ENCODE measurements around the gene MYO7B.

The MYO7B gene

DNA sequence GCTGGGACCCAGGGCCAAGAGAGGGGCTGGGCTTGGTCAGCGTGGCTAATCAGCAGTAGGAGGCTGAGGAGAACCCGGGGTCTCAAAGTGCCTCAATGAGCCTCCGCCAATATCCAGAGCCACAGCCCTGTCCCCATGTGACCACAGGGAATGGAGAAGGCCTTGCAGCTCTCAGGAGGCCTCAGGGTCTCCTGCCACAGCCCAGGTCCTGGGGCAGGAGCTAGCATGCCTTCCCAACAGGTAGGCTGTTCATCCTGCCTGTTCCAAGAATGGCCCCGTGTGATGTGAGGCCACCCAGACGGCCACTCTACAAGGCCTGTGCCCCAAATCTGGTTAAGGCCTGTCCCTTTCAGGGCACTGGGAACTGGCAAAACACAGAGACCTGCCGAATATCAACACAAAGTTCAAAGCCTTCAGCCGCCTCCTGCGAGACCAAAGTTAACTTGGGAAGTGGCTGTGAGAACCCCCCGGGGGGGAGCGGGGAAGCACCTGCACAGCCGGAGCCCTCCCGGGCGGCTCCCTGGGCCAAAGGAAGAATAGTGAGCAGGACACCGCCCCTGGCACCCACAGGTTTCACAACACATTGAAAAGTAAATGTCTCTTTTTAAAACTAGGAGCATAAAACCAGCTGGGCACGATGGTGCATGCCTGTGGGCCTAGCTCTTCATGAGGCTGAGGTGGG lies 144.3 kb downstream of the MYO7B start:
- TF ChIP-seq Cebpa-rat (IDR thresholded peaks at IDR 0.05): peak; percentile 71; the same call in 1 of the 2 replicates
- H3K36me3 ChIP-seq: no peaks in the 10 kb centered on the region
- H3K4me2 ChIP-seq: peak overlapping the region; percentile 97
- peak overlapping the region; percentile 74 for H3K9ac ChIP-seq
- H4K20me1 ChIP-seq: peaks cover 21% of the 10 kb centered on the region
- H3K4me3 ChIP-seq: peak overlapping the region; percentile 59; the same call in 1 of the 2 replicates
- no peaks in the 10 kb centered on the region for H3K9me3 ChIP-seq
- H3K27me3 ChIP-seq: peaks cover 42% of the 10 kb centered on the region
- H3K27ac ChIP-seq: peak overlapping the region; percentile 87
- H3K4me1 ChIP-seq: peaks cover 69% of the 10 kb centered on the region

DNA sequence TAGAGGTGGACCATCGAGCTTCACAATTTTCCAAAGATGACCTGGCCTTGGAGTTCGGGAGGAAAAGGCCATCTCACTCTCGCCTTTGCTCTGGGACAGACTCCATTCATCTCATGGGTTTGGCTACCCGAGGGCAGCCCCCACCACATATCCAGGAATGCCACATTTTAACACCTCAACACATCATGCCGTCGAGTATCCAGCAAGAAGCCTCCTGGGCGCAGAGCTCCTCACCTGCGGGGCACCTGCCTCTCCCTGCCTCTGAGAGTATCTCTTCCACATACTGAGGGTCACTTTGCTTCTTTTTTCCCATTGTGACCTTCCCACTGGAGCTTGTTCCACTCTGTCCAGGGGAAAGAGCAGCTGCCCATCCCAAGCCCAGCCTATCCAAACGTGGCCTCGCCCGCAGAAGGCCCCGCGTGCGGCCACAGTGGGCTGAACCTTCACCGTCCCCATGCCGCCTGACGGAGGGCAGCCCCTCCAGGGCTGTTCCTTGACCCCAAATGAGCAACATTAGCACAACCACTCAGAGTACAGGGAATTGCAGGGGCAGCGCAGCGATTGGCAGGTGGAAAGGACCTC lies 145.3 kb downstream of the MYO7B start:
- Histone ChIP-seq H3K27me3 (peaks cover 34% of the 10 kb centered on the region), H3K9me3 (no peaks in the 10 kb centered on the region), H3K9ac (peak overlapping the region; percentile 74), H3K36me3 (no peaks in the 10 kb centered on the region), H3K4me3 (peak overlapping the region; percentile 59), H3K4me1 (peaks cover 64% of the 10 kb centered on the region), H4K20me1 (peaks cover 17% of the 10 kb centered on the region), H3K4me2 (peak overlapping the region; percentile 97), H3K27ac (peak overlapping the region; percentile 87)
- TF ChIP-seq Cebpa-rat (IDR thresholded peaks at IDR 0.05): no peak

- peaks cover 11% of the 10 kb centered on the region for H4K20me1 ChIP-seq
- H3K4me2 ChIP-seq: peak overlapping the region; percentile 97
- H3K9ac ChIP-seq: peak overlapping the region; percentile 74
- peaks cover 28% of the 10 kb centered on the region for H3K27me3 ChIP-seq
- H3K4me1 ChIP-seq: peaks cover 61% of the 10 kb centered on the region
- TF ChIP-seq Cebpa-rat (IDR thresholded peaks at IDR 0.05): no peak
- H3K9me3 ChIP-seq: no peaks in the 10 kb centered on the region
- peak overlapping the region; percentile 59 for H3K4me3 ChIP-seq
- H3K36me3 ChIP-seq: no peaks in the 10 kb centered on the region
- peak overlapping the region; percentile 87 for H3K27ac ChIP-seq
These were observed 145.9 kb downstream of the MYO7B start for GRCh38 chr2:127681288-127681804.

DNA sequence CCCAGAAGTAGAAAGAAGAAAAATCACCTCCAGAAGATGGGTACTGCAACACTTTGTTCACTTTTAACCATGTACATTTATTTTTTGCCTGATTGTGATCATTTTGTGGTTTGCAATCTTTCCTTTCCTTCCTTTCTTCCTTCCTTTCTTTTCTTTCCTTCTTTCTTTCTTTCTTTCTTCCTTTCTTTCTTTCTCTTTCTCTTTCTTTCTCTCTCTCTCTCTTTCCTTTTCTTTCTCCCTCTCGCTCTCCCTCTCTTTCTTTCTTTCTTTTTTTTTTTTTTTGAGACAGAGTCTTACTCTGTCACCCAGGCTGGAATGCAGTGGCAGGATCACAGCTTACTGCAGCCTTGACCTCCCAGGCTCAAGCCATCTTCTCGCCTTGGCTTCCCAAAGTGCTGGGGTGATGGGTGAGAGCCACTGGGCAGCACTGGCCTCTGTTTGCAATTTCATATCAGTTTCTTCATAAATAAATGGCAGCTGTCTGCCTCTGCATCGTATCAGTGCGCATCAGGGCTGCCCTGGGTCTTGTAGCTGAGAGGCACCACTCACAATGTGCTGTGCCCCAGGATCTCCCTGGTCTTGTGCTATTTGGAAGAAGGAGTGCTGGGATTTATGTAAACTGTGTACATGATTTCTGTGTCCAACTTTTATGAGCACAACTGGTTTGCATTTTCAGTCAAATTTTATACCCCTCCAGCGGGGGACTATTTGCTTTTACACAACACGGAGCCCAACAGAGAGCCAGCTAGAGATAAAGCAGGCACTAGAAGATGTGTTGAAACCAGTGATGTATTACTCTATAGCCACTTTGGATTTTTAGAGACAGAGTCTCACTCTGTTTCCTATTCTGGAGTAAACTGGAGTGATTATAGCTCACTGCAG lies 146.7 kb downstream of the MYO7B start:
- Histone ChIP-seq H3K27ac (peak overlapping the region; percentile 87), H3K36me3 (no peaks in the 10 kb centered on the region), H3K4me1 (peaks cover 61% of the 10 kb centered on the region), H3K27me3 (peaks cover 19% of the 10 kb centered on the region), H3K9ac (peak overlapping the region; percentile 74), H3K4me3 (0 out of 2 replicates have a peak overlapping the region, but pooled peaks have one; percentile 59), H3K4me2 (peak overlapping the region; percentile 97), H3K9me3 (0 out of 2 replicates have a peak, but pooled peaks cover under 1% of the 10 kb centered on the region), H4K20me1 (peaks cover 2% of the 10 kb centered on the region; the same call in 1 of the 2 replicates)
- TF ChIP-seq Cebpa-rat (IDR thresholded peaks at IDR 0.05): no peak

- Histone ChIP-seq H3K4me1 (peaks cover 61% of the 10 kb centered on the region), H3K4me2 (peak overlapping the region; percentile 97), H3K36me3 (no peaks in the 10 kb centered on the region), H3K9me3 (peaks cover 8% of the 10 kb centered on the region), H3K27me3 (peaks cover 11% of the 10 kb centered on the region), H4K20me1 (no peaks in the 10 kb centered on the region), H3K4me3 (no peak overlapping the region), H3K27ac (0 out of 2 replicates have a peak overlapping the region, but pooled peaks have one; percentile 23), H3K9ac (0 out of 2 replicates have a peak overlapping the region, but pooled peaks have one; percentile 28)
- no peak for TF ChIP-seq Cebpa-rat (IDR thresholded peaks at IDR 0.05)
These were observed 147.6 kb downstream of the MYO7B start for GRCh38 chr2:127683056-127683455.

GRCh38 chr2:127683757-127684156 lies 148.3 kb downstream of the MYO7B start:
- Histone ChIP-seq H3K4me2 (peak overlapping the region; percentile 19; the same call in 1 of the 2 replicates), H3K27ac (no peak overlapping the region), H3K36me3 (no peaks in the 10 kb centered on the region), H4K20me1 (no peaks in the 10 kb centered on the region), H3K4me3 (no peak overlapping the region), H3K9ac (no peak overlapping the region), H3K27me3 (peaks cover 4% of the 10 kb centered on the region; the same call in 1 of the 2 replicates), H3K9me3 (peaks cover 16% of the 10 kb centered on the region), H3K4me1 (peaks cover 54% of the 10 kb centered on the region)
- no peak for TF ChIP-seq Cebpa-rat (IDR thresholded peaks at IDR 0.05)

- H3K9ac ChIP-seq: no peak overlapping the region
- H3K27me3 ChIP-seq: no peaks in the 10 kb centered on the region
- no peaks in the 10 kb centered on the region for H4K20me1 ChIP-seq
- peaks cover 33% of the 10 kb centered on the region for H3K9me3 ChIP-seq
- no peak for TF ChIP-seq Cebpa-rat (IDR thresholded peaks at IDR 0.05)
- H3K27ac ChIP-seq: no peak overlapping the region
- peaks cover 36% of the 10 kb centered on the region for H3K4me1 ChIP-seq
- no peak overlapping the region for H3K4me2 ChIP-seq
- no peak overlapping the region for H3K4me3 ChIP-seq
- peaks cover 4% of the 10 kb centered on the region; the same call in 1 of the 2 replicates for H3K36me3 ChIP-seq
These were observed 150.1 kb downstream of the MYO7B start for GRCh38 chr2:127685410-127686080.

Measured in BLaER1 (cell line).